GM12878 (cell line): Measurements from ENCODE around the gene CCR7.

Source experiments
- CEBPB ChIP-seq, 2 experiments: fragments of 150-350 bp in 1 of 2; IDR thresholded peaks; 2 replicates each; pipeline ENCODE4 v1.6.1; 2012 to 2014; ENCODE audit warnings: low read depth in 2 of 2, low read length in 2 of 2, borderline replicate concordance in 1 of 2, inconsistent platforms in 1 of 2
- EZH2 ChIP-seq: IDR thresholded peaks from 2 replicates; pipeline ENCODE4 v1.6.1; 2012; ENCODE audit warnings: low read depth, mild to moderate bottlenecking, control low read depth, inconsistent platforms, low read length, borderline replicate concordance; ENCODE audit not compliant: control insufficient read depth
- HDAC2 ChIP-seq: fragments of 200-600 bp; sonication (generic); IDR thresholded peaks from 2 replicates; pipeline ENCODE4 v1.6.1; 2017
- POLR2A ChIP-seq: IDR thresholded peaks from 2 replicates; pipeline ENCODE4 v1.6.1; 2011; ENCODE audit warnings: low read depth, mild to moderate bottlenecking, low read length
- POLR2AphosphoS5 ChIP-seq: IDR thresholded peaks from 2 replicates; pipeline ENCODE4 v1.6.1; 2011; ENCODE audit warnings: mild to moderate bottlenecking, low read length, inconsistent platforms
- RAD21 ChIP-seq: IDR thresholded peaks from 2 replicates; pipeline ENCODE4 v1.6.1; 2011; ENCODE audit warnings: mild to moderate bottlenecking, low read depth, low read length, moderate library complexity; ENCODE audit not compliant: insufficient read depth
- RCOR1 ChIP-seq: conservative IDR thresholded peaks from 2 replicates; pipeline ENCODE4 v1.6.1; 2012; ENCODE audit warnings: low read depth, low read length, improper control_type of control experiment
- TF ChIP-seq, protein P1 (sequence below): IDR thresholded peaks from 2 replicates; pipeline ENCODE4 v1.6.1; 2011; ENCODE audit warnings: borderline replicate concordance, low read depth, mild to moderate bottlenecking, moderate library complexity, mixed read lengths, low read length; ENCODE audit not compliant: insufficient read depth; ENCODE audit errors: extremely low read length
- TF ChIP-seq, protein P2 (sequence below), 3 experiments: IDR thresholded peaks in 2 of 3; conservative IDR thresholded peaks in 1 of 3; 2 replicates each; pipeline ENCODE4 v1.5.1; 2011; ENCODE audit warnings: low read depth in 3 of 3, low read length in 3 of 3, mild to moderate bottlenecking in 3 of 3, control low read depth in 2 of 3, moderate library complexity in 2 of 3, inconsistent platforms in 1 of 3, mixed read lengths in 1 of 3; ENCODE audit not compliant: control insufficient read depth in 2 of 3, insufficient read depth in 1 of 3; ENCODE audit errors: extremely low read depth in 1 of 3
- TF ChIP-seq, protein P3 (sequence below): IDR thresholded peaks from 2 replicates; pipeline ENCODE4 v1.6.1; 2012; ENCODE audit warnings: low read length, inconsistent platforms

DNA sequence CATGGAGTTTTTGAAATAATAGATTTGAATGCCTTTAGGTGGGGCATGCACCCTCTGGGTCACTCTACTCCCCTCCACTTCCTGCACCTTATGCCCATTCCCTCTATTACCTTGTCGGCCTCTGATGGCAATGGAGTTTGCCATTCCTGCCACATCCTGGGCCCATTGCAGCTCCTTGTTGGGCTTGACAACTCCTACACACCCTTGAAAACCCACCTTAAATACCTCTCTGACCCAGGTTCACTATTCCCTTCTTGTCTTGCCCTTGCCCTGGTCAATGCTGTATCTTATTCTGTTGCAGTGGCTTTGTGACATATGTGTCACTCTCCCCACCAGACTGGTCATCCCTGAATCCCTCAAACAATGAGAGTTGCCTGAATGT lies 2.4 kb downstream of the CCR7 start:
- TF ChIP-seq RCOR1: no peak
- TF ChIP-seq POLR2A: peak; percentile 34; the same call in 1 of the 2 replicates
- TF ChIP-seq, protein P1, sequence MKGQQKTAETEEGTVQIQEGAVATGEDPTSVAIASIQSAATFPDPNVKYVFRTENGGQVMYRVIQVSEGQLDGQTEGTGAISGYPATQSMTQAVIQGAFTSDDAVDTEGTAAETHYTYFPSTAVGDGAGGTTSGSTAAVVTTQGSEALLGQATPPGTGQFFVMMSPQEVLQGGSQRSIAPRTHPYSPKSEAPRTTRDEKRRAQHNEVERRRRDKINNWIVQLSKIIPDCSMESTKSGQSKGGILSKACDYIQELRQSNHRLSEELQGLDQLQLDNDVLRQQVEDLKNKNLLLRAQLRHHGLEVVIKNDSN: no peak
- TF ChIP-seq, protein P2, sequence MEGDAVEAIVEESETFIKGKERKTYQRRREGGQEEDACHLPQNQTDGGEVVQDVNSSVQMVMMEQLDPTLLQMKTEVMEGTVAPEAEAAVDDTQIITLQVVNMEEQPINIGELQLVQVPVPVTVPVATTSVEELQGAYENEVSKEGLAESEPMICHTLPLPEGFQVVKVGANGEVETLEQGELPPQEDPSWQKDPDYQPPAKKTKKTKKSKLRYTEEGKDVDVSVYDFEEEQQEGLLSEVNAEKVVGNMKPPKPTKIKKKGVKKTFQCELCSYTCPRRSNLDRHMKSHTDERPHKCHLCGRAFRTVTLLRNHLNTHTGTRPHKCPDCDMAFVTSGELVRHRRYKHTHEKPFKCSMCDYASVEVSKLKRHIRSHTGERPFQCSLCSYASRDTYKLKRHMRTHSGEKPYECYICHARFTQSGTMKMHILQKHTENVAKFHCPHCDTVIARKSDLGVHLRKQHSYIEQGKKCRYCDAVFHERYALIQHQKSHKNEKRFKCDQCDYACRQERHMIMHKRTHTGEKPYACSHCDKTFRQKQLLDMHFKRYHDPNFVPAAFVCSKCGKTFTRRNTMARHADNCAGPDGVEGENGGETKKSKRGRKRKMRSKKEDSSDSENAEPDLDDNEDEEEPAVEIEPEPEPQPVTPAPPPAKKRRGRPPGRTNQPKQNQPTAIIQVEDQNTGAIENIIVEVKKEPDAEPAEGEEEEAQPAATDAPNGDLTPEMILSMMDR (IDR thresholded peaks at IDR 0.05 in 2 of 3, conservative IDR thresholded peaks at IDR 0.05 in 1 of 3; ENCODE audit: control insufficient read depth in 2 of 3, extremely low read depth in 1 of 3, insufficient read depth in 1 of 3, low read depth in 3 of 3, low read length in 3 of 3): no peak
- TF ChIP-seq POLR2AphosphoS5: peak; percentile 62
- TF ChIP-seq, protein P3, sequence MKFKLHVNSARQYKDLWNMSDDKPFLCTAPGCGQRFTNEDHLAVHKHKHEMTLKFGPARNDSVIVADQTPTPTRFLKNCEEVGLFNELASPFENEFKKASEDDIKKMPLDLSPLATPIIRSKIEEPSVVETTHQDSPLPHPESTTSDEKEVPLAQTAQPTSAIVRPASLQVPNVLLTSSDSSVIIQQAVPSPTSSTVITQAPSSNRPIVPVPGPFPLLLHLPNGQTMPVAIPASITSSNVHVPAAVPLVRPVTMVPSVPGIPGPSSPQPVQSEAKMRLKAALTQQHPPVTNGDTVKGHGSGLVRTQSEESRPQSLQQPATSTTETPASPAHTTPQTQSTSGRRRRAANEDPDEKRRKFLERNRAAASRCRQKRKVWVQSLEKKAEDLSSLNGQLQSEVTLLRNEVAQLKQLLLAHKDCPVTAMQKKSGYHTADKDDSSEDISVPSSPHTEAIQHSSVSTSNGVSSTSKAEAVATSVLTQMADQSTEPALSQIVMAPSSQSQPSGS: no peak
- TF ChIP-seq HDAC2: no peak
- no peak for TF ChIP-seq CEBPB (IDR thresholded peaks at IDR 0.05; ENCODE audit: borderline replicate concordance in 1 of 2, low read depth in 2 of 2, low read length in 2 of 2)
- no peak for TF ChIP-seq RAD21
- no peak for TF ChIP-seq EZH2
